GM12878 (cell line): ENCODE results near the gene KDF1. TPM values are rescaled to one million over a fixed set of nuclear protein-coding genes. Genes with fewer than 3 reads are reported as not detected.

Experiments
- ATAC-seq: fragments of 200-7000 bp; cut with Tn5 transposase; 3 replicates; pipeline ENCODE4 v1.9.1; 2020; ENCODE audit warnings: mild to moderate bottlenecking, moderate library complexity
- BruUV-seq: library from RNA; stranded (reverse); fragments of 400-500 nt; replicated peaks from 2 replicates; lab custom pipeline; 2021; lab: Mats Ljungman, UMichigan
- CTCF ChIA-PET: fragments of 300-600 bp; sonication (Branson Sonifier 250); formaldehyde crosslinking; extraction: SDS; loops from one replicate; lab custom pipeline; 2021; ENCODE audit warnings: inconsistent platforms; lab: Yijun Ruan, JAX
- POLR2A ChIA-PET: fragments of 350-600 bp; formaldehyde crosslinking; extraction: SDS; loops from one replicate; lab custom pipeline; 2021; ENCODE audit warnings: inconsistent platforms; lab: Charles Lee
- RAD21 ChIA-PET: fragments of 300-600 bp; sonication (Branson Sonifier 250); formaldehyde crosslinking; loops from one replicate; lab custom pipeline; 2023; ENCODE audit warnings: antibody characterized with exemption; ENCODE audit not compliant: unreplicated experiment; lab: Charles Lee
- SMC1A ChIA-PET: fragments of 300-600 bp; sonication (Branson Sonifier 250); formaldehyde crosslinking; loops from one replicate; lab custom pipeline; 2023; ENCODE audit not compliant: unreplicated experiment, uncharacterized antibody; lab: Charles Lee
- DNase-seq: peaks from one replicate; pipeline ENCODE4 v3.0.0-alpha.2; 2011; ENCODE audit warnings: low read depth, low spot score
- FAIRE-seq: peaks from 3 replicates; lab custom pipeline; 2011; peaks lifted over from hg19 to GRCh38; lab: Jason Lieb, UNC
- H2AFZ ChIP-seq: 2 replicates; pipeline ENCODE4 v1.6.0; 2011; ENCODE audit warnings: low read depth, low read length, control low read depth; ENCODE audit not compliant: control insufficient read depth
- H3K27ac ChIP-seq: 2 replicates; pipeline ENCODE4 v1.5.1; 2011; ENCODE audit warnings: control low read depth; ENCODE audit not compliant: control insufficient read depth, insufficient read depth
- H3K27me3 ChIP-seq, 2 experiments: replicated peaks in 1 of 2; 2 replicates each; pipeline versions ENCODE4 v1.6.0 to v1.6.1; 2011; ENCODE audit warnings: low read length in 1 of 2; ENCODE audit not compliant: control insufficient read depth in 2 of 2, insufficient read depth in 2 of 2
- H3K36me3 ChIP-seq, 2 experiments: 2 replicates each; pipeline ENCODE4 v1.5.1; 2011; ENCODE audit warnings: low read length in 1 of 2; ENCODE audit not compliant: control insufficient read depth in 2 of 2, insufficient read depth in 2 of 2
- H3K4me1 ChIP-seq: 2 replicates; pipeline ENCODE4 v1.6.1; 2011; ENCODE audit warnings: mild to moderate bottlenecking, low read length, moderate library complexity, mixed read lengths; ENCODE audit not compliant: control insufficient read depth, insufficient read depth
- H3K4me2 ChIP-seq: 2 replicates; pipeline ENCODE4 v1.6.0; 2011; ENCODE audit warnings: control low read depth; ENCODE audit not compliant: control insufficient read depth, insufficient read depth
- H3K4me3 ChIP-seq: fragments of 200-600 bp; sonication (generic); 2 replicates; pipeline ENCODE4 v1.5.1; 2016
- H3K79me2 ChIP-seq: 2 replicates; pipeline ENCODE4 v1.6.0; 2011; ENCODE audit warnings: low read length; ENCODE audit not compliant: control insufficient read depth, insufficient read depth
- H3K9ac ChIP-seq: 2 replicates; pipeline ENCODE4 v1.8.0; 2011; ENCODE audit warnings: low read length, control low read depth, mixed read lengths; ENCODE audit not compliant: control insufficient read depth, insufficient read depth
- H3K9me3 ChIP-seq: replicated peaks from 3 replicates; pipeline ENCODE4 v1.5.1; 2011; ENCODE audit warnings: mild to moderate bottlenecking, low read length; ENCODE audit not compliant: control insufficient read depth, insufficient read depth
- H4K20me1 ChIP-seq: 2 replicates; pipeline ENCODE4 v1.6.0; 2011; ENCODE audit not compliant: control insufficient read depth, insufficient read depth
- CBX3 ChIP-seq: fragments of 200-600 bp; sonication (generic); IDR thresholded peaks from 2 replicates; pipeline ENCODE4 v1.6.1; 2016; ENCODE audit warnings: low read depth, borderline replicate concordance
- EED ChIP-seq: sonication (generic); IDR thresholded peaks from 2 replicates; pipeline ENCODE4 v1.6.1; 2016; ENCODE audit warnings: antibody characterized with exemption, low read depth
- EZH2 ChIP-seq: IDR thresholded peaks from 2 replicates; pipeline ENCODE4 v1.6.1; 2012; ENCODE audit warnings: low read depth, mild to moderate bottlenecking, control low read depth, inconsistent platforms, low read length, borderline replicate concordance; ENCODE audit not compliant: control insufficient read depth
- FOXM1 ChIP-seq: IDR thresholded peaks from 2 replicates; pipeline ENCODE4 v1.6.1; 2012; ENCODE audit warnings: low read depth, mild to moderate bottlenecking, inconsistent platforms, low read length, moderate library complexity
- KLF5 ChIP-seq: fragments of 450-650 bp; IDR thresholded peaks from 2 replicates; pipeline ENCODE4 v1.6.1; 2014; ENCODE audit warnings: mild to moderate bottlenecking; ENCODE audit not compliant: partially characterized antibody
- POLR2AphosphoS2 ChIP-seq: IDR thresholded peaks from 2 replicates; pipeline ENCODE4 v1.6.1; 2011; ENCODE audit warnings: low read depth, mild to moderate bottlenecking, low read length, improper control_type of control experiment, moderate library complexity
- RAD51 ChIP-seq: fragments of 450-650 bp; IDR thresholded peaks from 2 replicates; pipeline ENCODE4 v1.6.1; 2016; ENCODE audit warnings: moderate library complexity, mild to moderate bottlenecking, inconsistent platforms
- RFX5 ChIP-seq: IDR thresholded peaks from 2 replicates; pipeline ENCODE4 v1.6.1; 2011; ENCODE audit warnings: low read depth, low read length, improper control_type of control experiment
- SMARCA5 ChIP-seq: fragments of 450-650 bp; IDR thresholded peaks from 2 replicates; pipeline ENCODE4 v1.6.1; 2017; ENCODE audit warnings: mild to moderate bottlenecking
- TCF12 ChIP-seq: IDR thresholded peaks from 2 replicates; pipeline ENCODE4 v1.6.1; 2011; ENCODE audit warnings: low read depth, mild to moderate bottlenecking, low read length
- TCF7 ChIP-seq: IDR thresholded peaks from 2 replicates; pipeline ENCODE4 v1.6.1; 2014; ENCODE audit warnings: antibody characterized with exemption, borderline replicate concordance
- YY1 ChIP-seq: IDR thresholded peaks from 2 replicates; pipeline ENCODE4 v1.6.1; 2011; ENCODE audit warnings: low read depth, mild to moderate bottlenecking, low read length
- ZSCAN29 ChIP-seq: fragments of 450-650 bp; IDR thresholded peaks from 2 replicates; pipeline ENCODE4 v1.6.1; 2017; ENCODE audit warnings: mild to moderate bottlenecking, moderate library complexity
- ZZZ3 ChIP-seq: IDR thresholded peaks from 2 replicates; pipeline ENCODE4 v1.6.1; 2011; ENCODE audit warnings: low read depth; ENCODE audit not compliant: control insufficient read depth, insufficient read length
- WGBS: methylation state at CpG from one replicate; pipeline ENCODE4 v1.1.6; 2016; ENCODE audit warnings: low lambda C conversion rate; ENCODE audit not compliant: insufficient replicate concordance, insufficient coverage; ENCODE audit errors: missing lambda C conversion rate; 5-methylcytosine and 5-hydroxymethylcytosine counted together
- in situ Hi-C: fragments of 300-500 bp; cut with MboI; formaldehyde crosslinking; loops from 9 replicates; pipeline ENCODE4 v1.14.3; 2018; ENCODE audit warnings: mixed read lengths
- intact Hi-C: fragments of 100-400 bp; cut with micrococcal nuclease; formaldehyde crosslinking; loops from one replicate; pipeline ENCODE4 v1.14.2; 2022; ENCODE audit not compliant: unreplicated experiment
- polyA plus RNA-seq, 11 experiments: library from polyadenylated mRNA; depleted of rRNA in 4 of 11; unstranded in 6 of 11; stranded (reverse) in 5 of 11; fragments of >200 nt; fragmentation: Nextera tagmentation in 4 of 11; fragmentation: Illumina TruSeq in 1 of 11; extraction: Ambion mirVana in 4 of 11; extraction: Trizol in 1 of 11; gene quantifications; 1 replicate in 1 of 11; 2 replicates in 10 of 11; pipeline versions ENCODE4 v1.2.1 to v1.2.3, GENCODE V29; 2011 to 2016; ENCODE audit warnings: inconsistent platforms in 2 of 11, missing spikeins in 2 of 11, low read depth in 1 of 11
- total RNA-seq, 4 experiments: library from RNA; depleted of rRNA in 3 of 4; stranded (reverse); fragments of >200 nt in 3 of 4; fragmentation: Illumina TruSeq in 1 of 4; extraction: Trizol in 1 of 4; gene quantifications; 2 replicates each; pipeline versions ENCODE4 v1.2.1 to v1.2.3, GENCODE V29; 2013 to 2021
- TF ChIP-seq, protein P1 (sequence below): fragments of 450-650 bp; IDR thresholded peaks from 2 replicates; pipeline ENCODE4 v1.6.1; 2017; ENCODE audit warnings: antibody characterized with exemption, mild to moderate bottlenecking, moderate library complexity
- TF ChIP-seq, protein P2 (sequence below): fragments of 450-650 bp; formaldehyde crosslinking; IDR thresholded peaks from 2 replicates; pipeline ENCODE4 v1.5.0; 2022; ENCODE audit warnings: mild to moderate bottlenecking, missing genetic modification characterization

The KDF1 gene
- total and polyA plus RNA-seq, 10 of the 15 experiments (the other 5 are each of a cell fraction or from before 2014, with no cell fraction given), result 0.03 to 0.13 (median 0.04) TPM; not detected in 7

DNA sequence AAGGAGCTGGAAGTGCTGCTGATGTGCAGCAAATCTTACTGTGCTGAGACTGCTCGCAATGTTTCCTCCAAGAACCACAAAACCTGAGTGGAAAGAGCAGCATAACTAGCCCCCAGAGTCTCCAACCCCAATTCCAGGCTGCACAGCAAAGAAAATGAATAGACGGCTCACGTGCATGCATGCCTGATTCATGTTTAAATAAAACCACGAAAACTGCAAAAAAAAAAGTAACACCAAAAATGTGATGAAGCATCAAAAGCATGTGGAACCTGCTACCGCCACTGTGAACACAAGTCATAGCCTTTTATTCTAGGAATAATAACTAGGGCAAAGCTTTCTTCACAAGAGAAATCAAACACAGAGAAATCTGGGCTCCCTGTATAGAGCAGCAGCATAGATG is 23.6 kb upstream of the KDF1 start:
- ChIA-PET POLR2A (no interaction called here), CTCF (no interaction called here), RAD21 (interaction anchor here (0.6 kb wide), 1 partner anchor 181 kb away, joined by 3 read pairs; no protein-coding TSS in a partner anchor), SMC1A (no interaction called here)
- Histone ChIP-seq H3K27ac (no peak overlapping the region), H2AFZ (no peak overlapping the region), H3K79me2 (no peaks in the 10 kb centered on the region), H3K9me3 (no peaks in the 10 kb centered on the region), H4K20me1 (no peaks in the 10 kb centered on the region), H3K27me3 (peaks cover 0 to 2% of the 10 kb centered on the region in 2 experiments; a peak in 1 of 4 replicates), H3K4me3 (no peak overlapping the region), H3K9ac (no peak overlapping the region), H3K4me2 (no peak overlapping the region), H3K36me3 (no peaks in the 10 kb centered on the region), H3K4me1 (no peaks in the 10 kb centered on the region)
- 9% methylated on average over 5 of the region's 5 CpGs for WGBS
- no peak for DNase-seq
- no TSS peak for BruUV-seq
- intact Hi-C loops (no loop called here), in situ Hi-C loops (no loop called here)
- no peak for FAIRE-seq
- TF ChIP-seq KLF5 (no peak), EED (no peak), TCF12 (no peak), ZZZ3 (no peak), FOXM1 (no peak), YY1 (no peak), EZH2 (no peak), TCF7 (no peak), RAD51 (no peak), CBX3 (no peak), RFX5 (no peak), SMARCA5 (no peak), POLR2AphosphoS2 (no peak), ZSCAN29 (no peak)
- TF ChIP-seq, protein P1, sequence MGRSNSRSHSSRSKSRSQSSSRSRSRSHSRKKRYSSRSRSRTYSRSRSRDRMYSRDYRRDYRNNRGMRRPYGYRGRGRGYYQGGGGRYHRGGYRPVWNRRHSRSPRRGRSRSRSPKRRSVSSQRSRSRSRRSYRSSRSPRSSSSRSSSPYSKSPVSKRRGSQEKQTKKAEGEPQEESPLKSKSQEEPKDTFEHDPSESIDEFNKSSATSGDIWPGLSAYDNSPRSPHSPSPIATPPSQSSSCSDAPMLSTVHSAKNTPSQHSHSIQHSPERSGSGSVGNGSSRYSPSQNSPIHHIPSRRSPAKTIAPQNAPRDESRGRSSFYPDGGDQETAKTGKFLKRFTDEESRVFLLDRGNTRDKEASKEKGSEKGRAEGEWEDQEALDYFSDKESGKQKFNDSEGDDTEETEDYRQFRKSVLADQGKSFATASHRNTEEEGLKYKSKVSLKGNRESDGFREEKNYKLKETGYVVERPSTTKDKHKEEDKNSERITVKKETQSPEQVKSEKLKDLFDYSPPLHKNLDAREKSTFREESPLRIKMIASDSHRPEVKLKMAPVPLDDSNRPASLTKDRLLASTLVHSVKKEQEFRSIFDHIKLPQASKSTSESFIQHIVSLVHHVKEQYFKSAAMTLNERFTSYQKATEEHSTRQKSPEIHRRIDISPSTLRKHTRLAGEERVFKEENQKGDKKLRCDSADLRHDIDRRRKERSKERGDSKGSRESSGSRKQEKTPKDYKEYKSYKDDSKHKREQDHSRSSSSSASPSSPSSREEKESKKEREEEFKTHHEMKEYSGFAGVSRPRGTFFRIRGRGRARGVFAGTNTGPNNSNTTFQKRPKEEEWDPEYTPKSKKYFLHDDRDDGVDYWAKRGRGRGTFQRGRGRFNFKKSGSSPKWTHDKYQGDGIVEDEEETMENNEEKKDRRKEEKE, result no peak
- TF ChIP-seq, protein P2, sequence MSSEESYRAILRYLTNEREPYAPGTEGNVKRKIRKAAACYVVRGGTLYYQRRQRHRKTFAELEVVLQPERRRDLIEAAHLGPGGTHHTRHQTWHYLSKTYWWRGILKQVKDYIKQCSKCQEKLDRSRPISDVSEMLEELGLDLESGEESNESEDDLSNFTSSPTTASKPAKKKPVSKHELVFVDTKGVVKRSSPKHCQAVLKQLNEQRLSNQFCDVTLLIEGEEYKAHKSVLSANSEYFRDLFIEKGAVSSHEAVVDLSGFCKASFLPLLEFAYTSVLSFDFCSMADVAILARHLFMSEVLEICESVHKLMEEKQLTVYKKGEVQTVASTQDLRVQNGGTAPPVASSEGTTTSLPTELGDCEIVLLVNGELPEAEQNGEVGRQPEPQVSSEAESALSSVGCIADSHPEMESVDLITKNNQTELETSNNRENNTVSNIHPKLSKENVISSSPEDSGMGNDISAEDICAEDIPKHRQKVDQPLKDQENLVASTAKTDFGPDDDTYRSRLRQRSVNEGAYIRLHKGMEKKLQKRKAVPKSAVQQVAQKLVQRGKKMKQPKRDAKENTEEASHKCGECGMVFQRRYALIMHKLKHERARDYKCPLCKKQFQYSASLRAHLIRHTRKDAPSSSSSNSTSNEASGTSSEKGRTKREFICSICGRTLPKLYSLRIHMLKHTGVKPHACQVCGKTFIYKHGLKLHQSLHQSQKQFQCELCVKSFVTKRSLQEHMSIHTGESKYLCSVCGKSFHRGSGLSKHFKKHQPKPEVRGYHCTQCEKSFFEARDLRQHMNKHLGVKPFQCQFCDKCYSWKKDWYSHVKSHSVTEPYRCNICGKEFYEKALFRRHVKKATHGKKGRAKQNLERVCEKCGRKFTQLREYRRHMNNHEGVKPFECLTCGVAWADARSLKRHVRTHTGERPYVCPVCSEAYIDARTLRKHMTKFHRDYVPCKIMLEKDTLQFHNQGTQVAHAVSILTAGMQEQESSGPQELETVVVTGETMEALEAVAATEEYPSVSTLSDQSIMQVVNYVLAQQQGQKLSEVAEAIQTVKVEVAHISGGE (CRISPR knock-in tag), result no peak
- no peak for ATAC-seq
